ENCODE results near the gene SPEF1. TPM values are rescaled to one million over a fixed set of nuclear protein-coding genes. Genes with fewer than 3 reads are reported as not detected.

The SPEF1 gene
- total and polyA plus RNA-seq, 2 of the 13 experiments (the other 11 are each of a cell fraction or from before 2014, with no cell fraction given), result 0.11 to 0.27 TPM

GRCh38 chr20:3811467-3812258 lies 30.4 kb upstream of the SPEF1 start (continued):
- TF ChIP-seq HHEX (CRISPR knock-in tag; IDR thresholded peaks at IDR 0.05) (no peak), NCOR1 (IDR thresholded peaks at IDR 0.05; ENCODE audit: borderline replicate concordance, low read length) (no peak), ZNF839 (CRISPR knock-in tag; IDR thresholded peaks at IDR 0.05; ENCODE audit: borderline replicate concordance) (peak; percentile 88; the same call in 1 of the 2 replicates), CCAR2 (optimal IDR thresholded peaks at IDR 0.05; ENCODE audit: low read depth, low read length) (no peak), MTA1 (CRISPR knock-in tag; IDR thresholded peaks at IDR 0.05; ENCODE audit: borderline replicate concordance) (peak; percentile 97; the same call in 1 of the 2 replicates), GATAD2A (CRISPR knock-in tag; IDR thresholded peaks at IDR 0.05) (peak; percentile 97), NFRKB (IDR thresholded peaks at IDR 0.05) (no peak), MEF2D (CRISPR knock-in tag; IDR thresholded peaks at IDR 0.05) (peak; percentile 93), YEATS4 (CRISPR knock-in tag; IDR thresholded peaks at IDR 0.05; ENCODE audit: borderline replicate concordance) (peak; percentile 92), TBX2 (CRISPR knock-in tag; IDR thresholded peaks at IDR 0.05; ENCODE audit: borderline replicate concordance) (peak; percentile 88; the same call in 1 of the 2 replicates), ZNF142 (CRISPR knock-in tag; IDR thresholded peaks at IDR 0.05) (peak; percentile 82; the same call in 1 of the 2 replicates), NCOA5 (CRISPR knock-in tag; IDR thresholded peaks at IDR 0.05) (no peak), SIN3B (IDR thresholded peaks at IDR 0.05; ENCODE audit: low read length) (no peak), REST (IDR thresholded peaks at IDR 0.05; ENCODE audit: borderline replicate concordance in 1 of 2, low read depth in 1 of 2, low read length in 2 of 2) (no peak), ZBTB38 (CRISPR knock-in tag; IDR thresholded peaks at IDR 0.05) (peak; percentile 94)
- TF ChIP-seq, protein P1, sequence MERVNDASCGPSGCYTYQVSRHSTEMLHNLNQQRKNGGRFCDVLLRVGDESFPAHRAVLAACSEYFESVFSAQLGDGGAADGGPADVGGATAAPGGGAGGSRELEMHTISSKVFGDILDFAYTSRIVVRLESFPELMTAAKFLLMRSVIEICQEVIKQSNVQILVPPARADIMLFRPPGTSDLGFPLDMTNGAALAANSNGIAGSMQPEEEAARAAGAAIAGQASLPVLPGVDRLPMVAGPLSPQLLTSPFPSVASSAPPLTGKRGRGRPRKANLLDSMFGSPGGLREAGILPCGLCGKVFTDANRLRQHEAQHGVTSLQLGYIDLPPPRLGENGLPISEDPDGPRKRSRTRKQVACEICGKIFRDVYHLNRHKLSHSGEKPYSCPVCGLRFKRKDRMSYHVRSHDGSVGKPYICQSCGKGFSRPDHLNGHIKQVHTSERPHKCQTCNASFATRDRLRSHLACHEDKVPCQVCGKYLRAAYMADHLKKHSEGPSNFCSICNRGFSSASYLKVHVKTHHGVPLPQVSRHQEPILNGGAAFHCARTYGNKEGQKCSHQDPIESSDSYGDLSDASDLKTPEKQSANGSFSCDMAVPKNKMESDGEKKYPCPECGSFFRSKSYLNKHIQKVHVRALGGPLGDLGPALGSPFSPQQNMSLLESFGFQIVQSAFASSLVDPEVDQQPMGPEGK (CRISPR knock-in tag; IDR thresholded peaks at IDR 0.05), result peak; percentile 99
- TF ChIP-seq, protein P2, sequence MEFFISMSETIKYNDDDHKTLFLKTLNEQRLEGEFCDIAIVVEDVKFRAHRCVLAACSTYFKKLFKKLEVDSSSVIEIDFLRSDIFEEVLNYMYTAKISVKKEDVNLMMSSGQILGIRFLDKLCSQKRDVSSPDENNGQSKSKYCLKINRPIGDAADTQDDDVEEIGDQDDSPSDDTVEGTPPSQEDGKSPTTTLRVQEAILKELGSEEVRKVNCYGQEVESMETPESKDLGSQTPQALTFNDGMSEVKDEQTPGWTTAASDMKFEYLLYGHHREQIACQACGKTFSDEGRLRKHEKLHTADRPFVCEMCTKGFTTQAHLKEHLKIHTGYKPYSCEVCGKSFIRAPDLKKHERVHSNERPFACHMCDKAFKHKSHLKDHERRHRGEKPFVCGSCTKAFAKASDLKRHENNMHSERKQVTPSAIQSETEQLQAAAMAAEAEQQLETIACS (CRISPR knock-in tag; IDR thresholded peaks at IDR 0.05), result peak; percentile 68; the same call in 1 of the 2 replicates
